Activated naive CD4-positive, alpha-beta T cell treated with anti-CD3 and anti-CD28 coated beads, Interleukin-2, amount 50 U/mL, for 16 hours (primary cell): ENCODE measurements around the gene ESF1.

ENCODE experiments used
- DNase-seq: peaks from one replicate; pipeline ENCODE4 v3.0.0-alpha.2; 2020

Gene ESF1

DNA sequence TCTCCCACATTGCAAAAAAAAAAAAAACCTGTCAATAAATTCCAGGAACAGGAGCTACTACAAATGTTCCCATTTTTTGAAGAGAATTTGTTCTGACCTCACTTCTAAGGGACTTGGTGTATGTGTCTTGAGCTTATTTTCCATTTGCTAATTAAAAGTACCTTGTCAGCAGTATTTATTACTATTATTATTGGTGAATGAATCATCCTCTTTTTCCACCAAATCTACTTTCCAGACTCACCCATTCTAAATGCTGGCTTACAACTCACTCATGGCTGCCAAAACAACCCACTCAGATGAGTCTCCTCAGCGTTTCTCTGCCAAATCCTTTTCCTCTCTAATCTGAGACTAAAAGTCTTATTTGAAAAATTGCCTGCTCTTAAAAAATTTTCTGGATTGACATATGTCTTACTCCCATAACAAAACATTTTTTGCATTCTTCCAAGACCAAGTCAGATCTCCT is 112.8 kb downstream of the ESF1 start:
- DNase-seq, result no peak

DNA sequence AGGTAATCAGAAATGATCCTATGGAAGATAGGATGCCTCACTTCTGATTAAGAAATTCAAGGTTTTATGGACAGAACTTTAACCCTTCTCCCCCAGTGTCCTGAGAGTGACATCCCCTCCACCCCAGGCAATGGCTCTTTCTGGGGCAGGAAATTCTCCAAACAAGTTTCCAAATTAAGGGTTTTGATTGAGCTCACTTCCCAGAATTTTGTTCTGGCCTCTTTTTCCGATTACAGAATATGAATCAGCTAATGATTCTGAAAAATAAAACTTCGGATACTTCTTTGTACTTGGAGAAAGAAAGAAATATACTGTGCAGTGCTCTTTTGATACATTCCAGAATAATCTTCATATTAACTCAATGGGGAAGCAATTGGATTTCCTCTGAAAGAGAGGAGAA is 113.2 kb downstream of the ESF1 start:
- no peak for DNase-seq

DNA sequence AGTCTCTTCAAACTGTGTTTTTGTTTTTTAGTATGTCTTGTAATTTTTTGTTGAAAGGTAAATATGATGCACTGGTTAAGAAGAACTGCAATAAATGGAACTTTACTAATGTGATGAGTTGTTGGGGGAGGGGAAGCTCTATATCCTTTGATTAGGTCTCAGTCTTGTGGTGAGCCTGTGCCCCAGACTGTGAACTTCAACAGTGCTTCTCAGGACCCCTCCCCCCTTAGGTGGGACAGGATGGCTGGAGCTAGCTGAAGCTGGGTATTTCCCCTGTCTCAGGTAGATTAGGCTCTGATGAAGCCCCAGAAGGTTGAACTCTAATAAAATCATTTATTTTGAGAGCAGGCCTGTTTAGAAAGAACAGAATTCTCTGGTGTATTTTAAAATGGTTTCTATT is 114.6 kb downstream of the ESF1 start:
- DNase-seq, result no peak

DNA sequence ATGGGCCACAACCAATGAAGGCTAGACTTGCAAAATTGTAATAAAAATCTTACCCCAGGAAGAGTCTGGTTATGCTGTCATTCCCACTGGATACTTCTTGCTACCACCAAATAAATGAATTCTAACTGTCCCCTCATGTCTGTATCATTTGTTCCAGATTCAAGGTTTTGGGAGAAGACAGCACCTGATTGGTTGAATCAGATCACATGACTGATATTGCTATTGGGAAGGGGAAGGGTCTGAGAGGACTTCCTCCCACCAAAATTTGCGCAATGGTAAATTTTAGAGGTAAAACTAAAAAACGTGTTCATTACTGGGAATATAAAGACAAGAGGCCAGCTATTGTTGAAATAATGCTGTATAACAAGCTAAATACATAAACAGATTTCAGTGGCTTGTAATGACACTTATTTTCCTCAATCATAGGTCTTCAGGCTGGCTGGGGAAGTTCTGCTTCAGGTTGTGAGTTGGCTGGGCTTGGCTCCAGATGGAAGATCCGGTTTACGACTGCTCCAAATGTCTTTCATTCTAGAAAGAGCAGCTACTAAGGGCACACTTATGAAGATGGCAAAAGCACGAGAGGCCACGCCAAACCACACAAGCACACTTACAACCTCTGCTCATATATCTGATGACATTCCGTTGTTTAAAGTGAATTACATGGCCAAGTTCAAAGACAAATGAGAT is 118.9 kb downstream of the ESF1 start:
- no peak for DNase-seq
